Testis (tissue), 3 donors: ENCODE data around the gene PPP6R2. TPM values are rescaled to one million over a fixed set of nuclear protein-coding genes. Genes with fewer than 3 reads are reported as not detected.
"Not testable (repeated sequence)": the region's sequence is repeated elsewhere in the genome, so short reads cannot be mapped to it uniquely, and the experiment has no call there.

Experiments
- DNase-seq: peaks from one replicate; pipeline ENCODE4 v3.0.0-alpha.2; 2019
- H3K27ac ChIP-seq, 2 donors: fragments of 200-600 bp; sonication (generic); one replicate each; pipeline ENCODE4 v1.5.1; 2019
- H3K27me3 ChIP-seq: fragments of 200-600 bp; sonication (generic); one replicate; pipeline ENCODE4 v1.5.1; 2019
- H3K36me3 ChIP-seq: fragments of 200-600 bp; sonication (generic); one replicate; pipeline ENCODE4 v1.5.1; 2017; ENCODE audit warnings: low read depth; ENCODE audit errors: missing control alignments
- H3K4me1 ChIP-seq: fragments of 200-600 bp; sonication (generic); one replicate; pipeline ENCODE4 v1.5.1; 2019
- H3K4me3 ChIP-seq, 2 donors: fragments of 200-600 bp; sonication (generic); one replicate each; pipeline ENCODE4 v1.5.1; 2017 to 2019
- H3K9me3 ChIP-seq: fragments of 200-600 bp; sonication (generic); one replicate; pipeline ENCODE4 v1.5.1; 2017
- CTCF ChIP-seq, 3 experiments: fragments of 450-650 bp in 2 of 3; fragments of 200-600 bp in 1 of 3; sonication (generic) in 1 of 3; IDR thresholded peaks; one replicate each; pipeline ENCODE4 v1.5.1; 2016 to 2019; ENCODE audit warnings: antibody characterized with exemption in 3 of 3, mild to moderate bottlenecking in 2 of 3, moderate library complexity in 1 of 3
- POLR2A ChIP-seq: fragments of 450-650 bp; IDR thresholded peaks from one replicate; pipeline ENCODE4 v1.6.1; 2017; ENCODE audit warnings: antibody characterized with exemption, mild to moderate bottlenecking, moderate library complexity
- WGBS, 2 donors: methylation state at CpG; one replicate each; pipeline ENCODE4 v1.1.5; 2018; 5-methylcytosine and 5-hydroxymethylcytosine counted together
- intact Hi-C: fragments of 100-400 bp; cut with DNase I; formaldehyde crosslinking; loops from one replicate; pipeline ENCODE4 v1.15.1; 2023; ENCODE audit warnings: low total_unique reads
- polyA plus RNA-seq: library from polyadenylated mRNA; stranded (reverse); fragments of 350-450 nt; fragmentation: Illumina TruSeq; extraction: RNeasy Lipid Tissue Mini Kit (QIAGEN cat#74804); gene quantifications from one replicate; pipeline ENCODE4 v1.2.3, GENCODE V29; 2014; ENCODE audit warnings: low read depth, low replicate concordance; ENCODE audit not compliant: insufficient read depth
- total RNA-seq, 2 donors: library from RNA; depleted of rRNA; stranded (reverse); fragments of >200 nt; gene quantifications; one replicate each; pipeline ENCODE4 v1.2.3, GENCODE V29; 2016

The PPP6R2 gene
- total and polyA plus RNA-seq, 3 donors from 2014 or later: 123 to 142 (median 138) TPM

DNA sequence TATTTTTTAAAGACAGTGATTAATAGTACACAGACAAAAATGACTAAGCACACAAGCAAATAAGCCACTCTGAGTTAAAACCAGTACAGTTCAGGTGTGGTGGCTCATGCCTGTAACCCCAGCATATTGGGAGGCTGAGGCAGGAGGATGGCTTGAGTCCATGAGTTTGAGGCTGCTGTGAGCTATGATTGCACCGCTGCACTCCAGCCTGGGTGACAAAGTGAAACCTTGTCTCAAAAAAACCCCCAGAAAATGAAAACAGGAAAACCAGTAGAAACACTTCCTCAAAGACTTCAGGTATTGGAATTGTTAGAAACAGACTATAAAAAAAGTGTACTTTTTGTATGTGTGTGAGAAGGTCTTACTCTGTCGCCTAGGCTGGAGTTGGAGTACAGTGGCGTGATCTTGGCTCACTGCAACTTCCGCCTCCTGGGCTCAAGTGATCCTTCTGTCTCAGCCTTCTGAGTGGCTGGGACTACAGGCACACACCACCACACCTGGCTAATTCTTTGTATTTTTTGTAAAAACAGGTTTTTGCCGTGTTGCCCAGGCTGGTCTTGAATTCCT lies 33.0 kb downstream of the PPP6R2 start:
- TF ChIP-seq CTCF (IDR thresholded peaks at IDR 0.05): no peak
- no peak for TF ChIP-seq POLR2A
- H3K36me3 ChIP-seq: no peaks in the 10 kb centered on the region
- 91 to 93% methylated on average over 5 of the region's 5 CpGs for WGBS, 2 donors

DNA sequence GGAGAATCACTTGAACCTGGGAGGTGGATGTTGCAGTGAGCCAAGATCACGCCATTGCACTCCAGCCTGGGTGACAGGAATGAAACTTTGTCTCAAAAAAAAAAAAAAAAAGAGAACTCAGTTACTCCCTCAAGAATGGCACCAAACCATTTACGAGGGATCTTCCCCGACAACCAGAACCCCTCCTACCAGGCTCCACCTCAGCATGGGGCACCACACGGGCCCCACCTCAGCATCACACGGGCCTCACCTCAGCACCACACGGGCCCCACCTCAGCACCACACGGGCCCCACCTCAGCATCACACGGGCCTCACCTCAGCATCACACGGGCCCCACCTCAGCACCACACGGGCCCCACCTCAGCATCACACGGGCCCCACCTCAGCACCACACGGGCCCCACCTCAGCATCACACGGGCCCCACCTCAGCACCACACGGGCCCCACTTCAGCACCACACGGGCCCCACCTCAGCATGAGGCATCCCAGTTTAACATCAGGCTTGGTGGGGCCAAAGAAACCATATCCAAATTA lies 38.0 kb downstream of the PPP6R2 start:
- DNase-seq, H3K27ac ChIP-seq, intact Hi-C loops, H3K4me1 ChIP-seq, H3K36me3 ChIP-seq, H3K27me3 ChIP-seq, H3K9me3 ChIP-seq, H3K4me3 ChIP-seq: not testable (repeated sequence)
- 87 to 90% methylated on average over 10 to 15 of the region's 15 CpGs for WGBS, 2 donors

More for the DNA sequence above, 33.0 kb downstream of the PPP6R2 start:
- H3K4me1 ChIP-seq: no peaks in the 10 kb centered on the region
- intact Hi-C loops: no loop called here
- H3K4me3 ChIP-seq: no peak overlapping the region
- DNase-seq: no peak
- H3K27ac ChIP-seq: no peak overlapping the region
- H3K9me3 ChIP-seq: no peaks in the 10 kb centered on the region
- H3K27me3 ChIP-seq: no peaks in the 10 kb centered on the region

DNA sequence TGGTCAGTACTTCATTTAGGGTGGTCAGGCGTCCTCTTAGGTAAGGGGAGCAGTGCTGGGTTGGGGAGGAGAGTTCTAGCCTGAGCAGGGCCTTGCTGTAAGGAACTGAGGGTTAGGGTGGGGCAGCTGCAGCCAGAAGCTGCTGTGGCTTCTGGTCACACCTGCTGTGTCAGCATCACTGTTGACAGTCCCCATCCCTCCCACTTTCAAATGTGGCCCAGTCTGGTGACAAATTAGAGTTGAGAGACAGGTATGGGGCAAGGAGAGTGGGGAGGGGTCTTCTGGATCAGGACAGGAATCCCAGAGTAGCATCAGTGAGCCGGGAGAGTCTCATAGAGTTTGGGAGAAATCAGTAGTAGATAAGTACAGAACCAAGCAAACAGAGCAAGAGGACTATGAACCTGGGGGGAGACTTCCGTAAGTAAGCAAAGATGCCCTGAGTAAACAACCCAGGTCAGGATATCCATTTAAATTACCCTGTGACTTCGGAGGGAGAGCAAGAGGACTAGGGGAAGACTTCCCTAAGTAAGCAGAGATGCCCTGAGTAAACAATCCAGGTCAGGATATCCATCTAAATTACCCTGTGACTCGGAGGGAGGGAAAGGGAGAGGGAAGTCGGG lies 53.7 kb downstream of the PPP6R2 start:
- no peak overlapping the region for H3K27ac ChIP-seq
- no peaks in the 10 kb centered on the region for H3K9me3 ChIP-seq
- H3K27me3 ChIP-seq: no peaks in the 10 kb centered on the region
- H3K4me3 ChIP-seq: no peak overlapping the region
- no peak for DNase-seq
- WGBS, 2 donors: 65 to 73% methylated on average over 6 of the region's 6 CpGs
- peaks cover 7% of the 10 kb centered on the region for H3K4me1 ChIP-seq
- TF ChIP-seq POLR2A: no peak
- no peak for TF ChIP-seq CTCF (IDR thresholded peaks at IDR 0.05)
- no peaks in the 10 kb centered on the region for H3K36me3 ChIP-seq
- intact Hi-C loops: no loop called here

- DNase-seq, H3K4me1 ChIP-seq, H3K27me3 ChIP-seq, H3K27ac ChIP-seq, H3K9me3 ChIP-seq, intact Hi-C loops, H3K36me3 ChIP-seq, H3K4me3 ChIP-seq: not testable (repeated sequence)
- WGBS, 2 donors: 67 to 68% methylated on average over 3 of the region's 4 CpGs
These were observed 54.4 kb downstream of the PPP6R2 start for GRCh38 chr22:50397371-50398060.

- no peak for DNase-seq
- Histone ChIP-seq H3K9me3 (no peaks in the 10 kb centered on the region), H3K27ac (peak overlapping the region in 1 of 2 donors; percentile 43), H3K27me3 (no peaks in the 10 kb centered on the region), H3K36me3 (no peaks in the 10 kb centered on the region), H3K4me3 (no peak overlapping the region), H3K4me1 (peaks cover 4% of the 10 kb centered on the region)
- 76 to 80% methylated on average over 15 of the region's 15 CpGs for WGBS, 2 donors
- no peak for TF ChIP-seq CTCF (IDR thresholded peaks at IDR 0.05)
- no peak for TF ChIP-seq POLR2A
- intact Hi-C loops: no loop called here
These were observed 55.9 kb downstream of the PPP6R2 start for GRCh38 chr22:50398831-50399648.
